OCI-LY3 (cell line): ENCODE measurements around the gene KRT35.

Source experiments
- CTCF ChIP-seq: fragments of 200-600, 300-600 bp; sonication (generic); IDR thresholded peaks from 2 replicates; pipeline ENCODE4 v1.5.1; 2014; ENCODE audit warnings: antibody characterized with exemption, low read length, low read depth
- EZH2phosphoT487 ChIP-seq: fragments of 200-600 bp; shearing (Covaris generic); IDR thresholded peaks from 2 replicates; pipeline ENCODE4 v1.6.1; 2018; ENCODE audit warnings: antibody characterized with exemption, mixed run types, low read depth

DNA sequence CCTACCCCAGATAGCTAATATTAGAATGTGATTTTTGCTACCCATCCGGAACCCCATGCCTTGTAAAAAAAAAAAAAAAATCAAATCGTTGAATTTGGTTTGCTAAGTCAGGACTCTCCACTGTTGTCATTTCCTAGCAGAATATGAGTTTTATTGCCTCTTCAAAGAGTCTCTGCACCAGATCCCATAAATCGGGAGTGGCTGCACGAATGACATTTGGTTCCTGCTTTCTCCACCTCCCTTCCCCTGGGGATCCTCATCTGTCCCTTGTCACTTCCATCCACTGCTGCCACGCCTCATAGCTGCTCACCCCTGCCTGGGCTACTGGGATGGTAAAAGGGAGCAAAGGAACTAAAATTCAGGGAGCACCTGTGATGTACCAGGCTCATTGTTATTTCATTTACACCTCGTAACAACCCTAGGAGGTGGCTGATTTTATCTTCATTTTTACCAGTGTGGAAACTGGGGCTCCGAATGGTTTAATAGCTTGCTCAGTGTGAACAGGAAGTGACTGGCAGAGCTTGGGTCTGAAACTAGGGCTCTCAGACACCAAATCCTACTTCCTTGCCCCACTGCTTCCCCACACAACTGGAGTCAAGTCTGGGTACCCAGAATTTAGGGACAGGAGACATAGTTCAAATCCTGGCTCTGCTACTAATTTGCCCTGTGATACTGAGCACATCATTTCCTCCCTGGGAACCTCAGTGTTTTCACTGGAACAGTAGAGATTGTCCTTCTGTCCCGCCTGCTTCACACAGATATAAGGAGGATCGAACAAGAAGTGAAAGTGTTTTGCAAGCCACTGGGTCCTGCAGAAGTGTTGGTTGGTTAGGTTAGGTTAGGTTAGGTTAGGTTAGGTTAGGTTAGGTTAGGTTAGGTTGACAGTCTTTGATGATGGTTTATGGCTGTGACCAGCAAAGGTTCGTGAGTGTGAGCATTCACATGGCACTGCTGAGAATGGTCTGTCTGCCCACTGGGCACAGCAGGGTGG is 9.3 kb upstream of the KRT35 start:
- no peak for TF ChIP-seq CTCF
- TF ChIP-seq EZH2phosphoT487: no peak
